Upper lobe of left lung (tissue), 6 donors: Measurements from ENCODE around the gene SNAP25. TPM values are rescaled to one million over a fixed set of nuclear protein-coding genes. Genes with fewer than 3 reads are reported as not detected.

ENCODE experiments used
- ATAC-seq, 2 donors: fragments of 200-7000 bp; cut with Tn5 transposase; one replicate each; pipeline ENCODE4 v1.9.1; 2022; ENCODE audit warnings: mild to moderate bottlenecking in 2 of 2, moderate library complexity in 2 of 2; ENCODE audit not compliant: low FRiP score in 2 of 2
- DNase-seq, 2 donors: peaks; one replicate each; pipeline ENCODE4 v3.0.0-alpha.2; 2019 to 2020
- H3K27ac ChIP-seq, 4 donors: fragments of 200-600 bp; sonication (generic); one replicate each; pipeline ENCODE4 v1.5.1; 2016 to 2019
- H3K27me3 ChIP-seq, 4 donors: fragments of 200-600 bp; sonication (generic); one replicate each; pipeline ENCODE4 v1.5.1; 2017 to 2019
- H3K36me3 ChIP-seq, 4 donors: fragments of 200-600 bp; sonication (generic); one replicate each; pipeline ENCODE4 v1.5.1; 2016 to 2019
- H3K4me1 ChIP-seq, 4 donors: fragments of 200-600 bp; sonication (generic); one replicate each; pipeline ENCODE4 v1.5.1; 2018 to 2019
- H3K4me3 ChIP-seq, 4 donors: fragments of 200-600 bp; sonication (generic); one replicate each; pipeline ENCODE4 v1.5.1; 2017 to 2019; ENCODE audit warnings: mild to moderate bottlenecking in 2 of 4, moderate library complexity in 1 of 4
- H3K9me3 ChIP-seq, 4 donors: fragments of 200-600 bp; sonication (generic); one replicate each; pipeline ENCODE4 v1.5.1; 2018 to 2019
- CTCF ChIP-seq, 6 experiments: fragments of 450-650 bp in 4 of 6; fragments of 200-600 bp in 2 of 6; sonication (generic) in 2 of 6; IDR thresholded peaks; one replicate each; pipeline ENCODE4 v1.5.1; 2016 to 2019; ENCODE audit warnings: antibody characterized with exemption in 6 of 6
- EP300 ChIP-seq, 4 donors: sonication (generic); formaldehyde crosslinking; IDR thresholded peaks; one replicate each; pipeline ENCODE4 v1.5.1; 2017; ENCODE audit warnings: antibody characterized with exemption in 4 of 4, control low read depth in 2 of 4
- POLR2A ChIP-seq, 4 donors: fragments of 450-650 bp; IDR thresholded peaks; one replicate each; pipeline ENCODE4 v1.5.1; 2016 to 2017; ENCODE audit warnings: antibody characterized with exemption in 4 of 4, mild to moderate bottlenecking in 2 of 4
- POLR2AphosphoS5 ChIP-seq, 2 donors: sonication (generic); formaldehyde crosslinking; IDR thresholded peaks; one replicate each; pipeline ENCODE4 v1.5.1; 2017; ENCODE audit warnings: antibody characterized with exemption in 2 of 2
- WGBS, 2 donors: methylation state at CpG; one replicate each; pipeline ENCODE4 v1.1.5; 2017 to 2018; 5-methylcytosine and 5-hydroxymethylcytosine counted together
- total RNA-seq, 6 donors: library from RNA; depleted of rRNA in 4 of 6; stranded (reverse); fragments of >200 nt in 4 of 6; gene quantifications; one replicate each; pipeline versions ENCODE4 v1.1.0 to v1.2.1, GENCODE V29; 2016 to 2021
- donor health status: DM: no; HTN: no; CAD: no; lungs with moderate emphysema.
- donor health status: DM: no; HTN: yes; CAD: no; lungs with severe emphysema.

Gene SNAP25
- total RNA-seq = 1 to 10 TPM in 2 of 6 donors, under 1 TPM in 1, not detected in 3; 0.79 to 2.2 (median 1.8) TPM

GRCh38 chr20:10218536-10219451 is at the start of gene SNAP25:
Gene SNAP25, plus strand, starts transcription at chr20:10218830. Its CDS starts 56,662 bp downstream, at chr20:10275492.
- ATAC-seq (peak; percentile 41 to 65), DNase-seq (peak in 1 of 2 donors; percentile 75)
- Histone ChIP-seq H3K4me3 (peak within 1 kb of the TSS in 3 of 4 donors; percentile 22 to 32 (median 28)), H3K36me3 (no peaks in the 10 kb centered on the region), H3K9me3 (no peaks in the 10 kb centered on the region), H3K27ac (peak within 1 kb of the TSS in 2 of 4 donors; percentile 51 to 70), H3K27me3 (peaks cover 0 to 20% (median 10%) of the 10 kb centered on the region in 4 donors), H3K4me1 (peaks cover 6 to 26% (median 7%) of the 10 kb centered on the region in 4 donors)
- 1 to 2% methylated on average over 34 to 52 of the region's 53 CpGs for WGBS, 2 donors
- no peak for TF ChIP-seq POLR2A (IDR thresholded peaks at IDR 0.05)
- TF ChIP-seq CTCF (IDR thresholded peaks at IDR 0.05) = no peak
- no peak for TF ChIP-seq EP300 (IDR thresholded peaks at IDR 0.05)
- no peak for TF ChIP-seq POLR2AphosphoS5 (IDR thresholded peaks at IDR 0.05)

- no peak for ATAC-seq
- no peaks in the 10 kb centered on the region for H3K9me3 ChIP-seq
Observed at GRCh38 chr20:10169752-10170151, 48.9 kb upstream of the SNAP25 start.

GRCh38 chr20:10170261-10170660 is 48.4 kb upstream of the SNAP25 start:
- TF ChIP-seq POLR2A (IDR thresholded peaks at IDR 0.05) = no peak
- TF ChIP-seq CTCF (IDR thresholded peaks at IDR 0.05) = no peak
- no peak for TF ChIP-seq EP300 (IDR thresholded peaks at IDR 0.05)
- no peak for TF ChIP-seq POLR2AphosphoS5 (IDR thresholded peaks at IDR 0.05)

More at GRCh38 chr20:10169752-10170151, 48.9 kb upstream of the SNAP25 start:
- TF ChIP-seq POLR2A (IDR thresholded peaks at IDR 0.05) = no peak
- TF ChIP-seq CTCF (IDR thresholded peaks at IDR 0.05) = no peak
- no peak for TF ChIP-seq POLR2AphosphoS5 (IDR thresholded peaks at IDR 0.05)
- TF ChIP-seq EP300 (IDR thresholded peaks at IDR 0.05) = no peak
- peaks cover 0 to 6% (median 2%) of the 10 kb centered on the region in 4 donors for H3K27me3 ChIP-seq
- peaks cover 0 to 12% (median 2%) of the 10 kb centered on the region in 4 donors for H3K4me1 ChIP-seq
- no peaks in the 10 kb centered on the region for H3K36me3 ChIP-seq
- no peak overlapping the region for H3K27ac ChIP-seq
- DNase-seq = no peak
- no peak overlapping the region for H3K4me3 ChIP-seq

GRCh38 chr20:10171864-10172751 is 46.5 kb upstream of the SNAP25 start:
- H3K27ac ChIP-seq = no peak overlapping the region
- WGBS, 2 donors = 6 to 7% methylated on average over 30 to 46 of the region's 47 CpGs
- peaks cover 0 to 6% (median 2%) of the 10 kb centered on the region in 4 donors for H3K27me3 ChIP-seq
- no peak for TF ChIP-seq EP300 (IDR thresholded peaks at IDR 0.05)
- ATAC-seq (peak in 1 of 2 donors; percentile 82), DNase-seq (peak; percentile 43 to 86)
- no peaks in the 10 kb centered on the region for H3K36me3 ChIP-seq
- peaks cover 0 to 12% (median 2%) of the 10 kb centered on the region in 4 donors for H3K4me1 ChIP-seq
- H3K4me3 ChIP-seq = peak overlapping the region in 3 of 4 donors; percentile 29 to 42 (median 41)
- no peaks in the 10 kb centered on the region for H3K9me3 ChIP-seq

More at GRCh38 chr20:10170261-10170660, 48.4 kb upstream of the SNAP25 start:
- peaks cover 0 to 6% (median 2%) of the 10 kb centered on the region in 4 donors for H3K27me3 ChIP-seq
- H3K4me3 ChIP-seq = no peak overlapping the region
- no peak for ATAC-seq
- H3K4me1 ChIP-seq = peaks cover 0 to 12% (median 2%) of the 10 kb centered on the region in 4 donors
- 81% methylated on average over 2 of the region's 2 CpGs for WGBS, 2 donors
- no peaks in the 10 kb centered on the region for H3K36me3 ChIP-seq
- H3K27ac ChIP-seq = no peak overlapping the region
- H3K9me3 ChIP-seq = no peaks in the 10 kb centered on the region
- DNase-seq = no peak
